ENCODE measurements around the gene SLC35F1.

The SLC35F1 gene

GRCh38 chr6:118246406-118246805 lies 339.3 kb downstream of the SLC35F1 start:
- no peak overlapping the region for H3K4me3 ChIP-seq (ENCODE audit: low read length)
- no peak for TF ChIP-seq CTCF (conservative IDR thresholded peaks at IDR 0.05; ENCODE audit: low read length)
- no peak for DNase-seq (ENCODE audit: low read depth)

DNA sequence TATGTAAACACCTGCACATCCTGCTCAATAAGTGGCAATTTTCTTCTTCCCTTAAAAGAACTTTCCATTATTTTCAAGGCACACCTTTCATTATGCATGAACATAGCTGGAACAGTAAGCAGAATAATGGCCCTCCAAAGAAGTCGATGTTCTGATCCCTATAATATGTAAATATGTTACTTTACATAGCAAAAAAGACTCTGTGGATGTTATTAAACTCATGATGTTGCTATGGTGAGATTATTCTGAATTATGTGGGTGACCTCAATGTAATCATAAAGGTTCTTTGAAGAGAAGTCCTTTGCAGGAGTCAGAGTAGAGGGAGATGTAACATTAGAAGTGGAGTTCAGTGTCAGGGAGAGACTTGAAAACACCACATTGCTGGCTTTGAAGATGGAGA lies 341.1 kb downstream of the SLC35F1 start:
- DNase-seq (ENCODE audit: low read depth): no peak
- TF ChIP-seq CTCF (conservative IDR thresholded peaks at IDR 0.05; ENCODE audit: low read length): no peak
- no peak overlapping the region for H3K4me3 ChIP-seq (ENCODE audit: low read length)

- no peak for DNase-seq (ENCODE audit: low read depth)
- no peak for TF ChIP-seq CTCF (conservative IDR thresholded peaks at IDR 0.05; ENCODE audit: low read length)
- H3K4me3 ChIP-seq (ENCODE audit: low read length): no peak overlapping the region
Observed at GRCh38 chr6:118249680-118250079, 342.6 kb downstream of the SLC35F1 start.

GRCh38 chr6:118252474-118252873 lies 345.4 kb downstream of the SLC35F1 start:
- no peak for DNase-seq (ENCODE audit: low read depth)
- no peak overlapping the region for H3K4me3 ChIP-seq (ENCODE audit: low read length)
- no peak for TF ChIP-seq CTCF (conservative IDR thresholded peaks at IDR 0.05; ENCODE audit: low read length)

- no peak for TF ChIP-seq CTCF (conservative IDR thresholded peaks at IDR 0.05; ENCODE audit: low read length)
- no peak overlapping the region for H3K4me3 ChIP-seq (ENCODE audit: low read length)
- DNase-seq (ENCODE audit: low read depth): no peak
Observed at GRCh38 chr6:118253741-118254140, 346.7 kb downstream of the SLC35F1 start.

- DNase-seq (ENCODE audit: low read depth): no peak
- no peak for TF ChIP-seq CTCF (conservative IDR thresholded peaks at IDR 0.05; ENCODE audit: low read length)
- no peak overlapping the region for H3K4me3 ChIP-seq (ENCODE audit: low read length)
Observed at GRCh38 chr6:118260833-118261232, 353.8 kb downstream of the SLC35F1 start.

- DNase-seq (ENCODE audit: low read depth): peak; percentile 5
- peak; percentile 24; the same call in 1 of the 2 replicates for TF ChIP-seq CTCF (conservative IDR thresholded peaks at IDR 0.05; ENCODE audit: low read length)
- no peak overlapping the region for H3K4me3 ChIP-seq (ENCODE audit: low read length)
Observed at GRCh38 chr6:118263921-118264486, 356.9 kb downstream of the SLC35F1 start.

Measured in AG10803 (cell line).